LoVo (cell line): ENCODE measurements around the gene MUC5B.
"Not testable (repeated sequence)": the region's sequence is repeated elsewhere in the genome, so short reads cannot be mapped to it uniquely, and the experiment has no call there.

ENCODE experiments used
- DNase-seq: peaks from one replicate; pipeline ENCODE4 v3.0.0-alpha.2; 2016; ENCODE audit warnings: low spot score

MUC5B gene

GRCh38 chr11:1189816-1190215 is 33.0 kb upstream of the MUC5B start:
- DNase-seq = not testable (repeated sequence)

DNA sequence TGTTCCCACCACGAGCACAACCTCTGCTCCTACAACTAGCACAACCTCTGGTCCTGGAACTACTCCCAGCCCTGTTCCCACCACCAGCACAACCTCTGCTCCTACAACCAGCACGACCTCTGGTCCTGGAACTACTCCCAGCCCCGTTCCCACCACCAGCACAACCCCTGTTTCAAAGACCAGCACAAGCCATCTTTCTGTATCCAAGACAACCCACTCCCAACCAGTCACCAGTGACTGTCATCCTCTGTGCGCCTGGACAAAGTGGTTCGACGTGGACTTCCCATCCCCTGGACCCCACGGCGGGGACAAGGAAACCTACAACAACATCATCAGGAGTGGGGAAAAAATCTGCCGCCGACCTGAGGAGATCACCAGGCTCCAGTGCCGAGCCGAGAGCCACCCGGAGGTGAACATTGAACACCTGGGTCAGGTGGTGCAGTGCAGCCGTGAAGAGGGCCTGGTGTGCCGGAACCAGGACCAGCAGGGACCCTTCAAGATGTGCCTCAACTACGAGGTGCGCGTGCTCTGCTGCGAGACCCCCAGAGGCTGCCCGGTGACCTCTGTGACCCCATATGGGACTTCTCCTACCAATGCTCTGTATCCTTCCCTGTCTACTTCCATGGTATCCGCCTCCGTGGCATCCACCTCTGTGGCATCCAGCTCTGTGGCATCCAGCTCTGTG is 30.9 kb upstream of the MUC5B start:
- DNase-seq = not testable (repeated sequence)

GRCh38 chr11:1192741-1193325 is 30.0 kb upstream of the MUC5B start:
- DNase-seq = no peak

- no peak for DNase-seq
Measured at GRCh38 chr11:1193326-1194230, 29.3 kb upstream of the MUC5B start.

GRCh38 chr11:1194231-1194976 is 28.5 kb upstream of the MUC5B start:
- DNase-seq = no peak

DNA sequence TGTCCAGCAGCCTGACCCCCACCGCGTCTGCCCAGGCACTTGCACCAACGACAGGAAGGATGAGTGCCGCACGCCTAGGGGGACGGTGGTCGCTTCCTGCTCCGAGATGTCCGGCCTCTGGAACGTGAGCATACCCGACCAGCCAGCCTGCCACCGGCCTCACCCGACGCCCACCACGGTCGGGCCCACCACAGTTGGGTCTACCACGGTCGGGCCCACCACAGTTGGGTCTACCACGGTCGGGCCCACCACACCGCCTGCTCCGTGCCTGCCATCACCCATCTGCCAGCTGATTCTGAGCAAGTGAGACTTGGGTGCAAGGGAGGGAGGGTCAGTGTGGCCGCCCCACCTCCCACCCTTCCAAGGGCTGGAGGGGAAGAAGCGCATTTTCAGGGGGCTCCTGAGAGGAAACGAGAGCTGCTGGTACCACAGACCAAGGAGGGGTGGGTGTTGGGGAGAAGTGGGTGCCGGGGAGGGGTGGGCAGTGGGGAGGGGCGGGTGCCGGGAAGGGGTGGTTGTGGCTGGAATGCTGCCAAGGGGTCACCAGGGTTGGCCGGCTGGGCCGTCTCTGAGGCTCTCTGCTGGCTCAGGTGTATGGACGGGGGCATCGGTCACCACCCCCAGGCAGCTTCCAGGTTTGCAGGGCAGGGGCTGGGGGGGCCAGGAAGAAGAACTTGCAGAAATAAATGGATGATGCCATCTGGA is 27.7 kb upstream of the MUC5B start:
- DNase-seq = no peak

- DNase-seq = no peak
Measured at GRCh38 chr11:1195682-1196515, 27.0 kb upstream of the MUC5B start.

GRCh38 chr11:1196516-1197391 is 26.1 kb upstream of the MUC5B start:
- no peak for DNase-seq

- DNase-seq = no peak
Measured at GRCh38 chr11:1197431-1197885, 25.4 kb upstream of the MUC5B start.

DNA sequence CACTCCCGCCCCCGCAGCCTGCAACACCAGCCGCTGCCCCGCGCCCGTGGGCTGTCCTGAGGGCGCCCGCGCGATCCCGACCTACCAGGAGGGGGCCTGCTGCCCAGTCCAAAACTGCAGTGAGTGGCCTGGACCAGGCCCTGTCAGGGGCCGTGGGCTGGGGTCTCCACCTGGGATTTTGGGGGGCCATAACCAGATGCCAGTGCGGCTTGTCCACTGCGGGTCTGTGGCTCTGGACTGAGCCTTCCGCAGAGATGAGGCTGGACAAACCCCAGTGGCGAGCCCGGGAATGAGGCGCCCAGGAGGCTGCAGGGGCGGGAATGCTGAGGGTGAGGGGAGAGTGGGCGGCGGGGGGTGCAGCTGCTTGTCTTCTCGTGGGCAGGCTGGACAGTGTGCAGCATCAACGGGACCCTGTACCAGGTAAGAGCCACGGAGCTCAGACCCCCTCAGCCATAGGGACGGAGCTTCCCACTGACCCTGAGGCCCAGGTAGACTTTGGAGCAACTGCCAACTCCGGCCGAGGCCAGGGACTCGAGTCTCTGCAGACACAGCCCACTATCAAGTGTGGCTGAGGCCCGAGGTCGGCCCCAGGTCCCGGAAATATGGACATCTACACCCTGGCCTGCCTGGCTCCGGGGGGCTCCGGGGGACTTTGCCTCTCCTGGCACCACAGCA is 24.8 kb upstream of the MUC5B start:
- DNase-seq = no peak

DNA sequence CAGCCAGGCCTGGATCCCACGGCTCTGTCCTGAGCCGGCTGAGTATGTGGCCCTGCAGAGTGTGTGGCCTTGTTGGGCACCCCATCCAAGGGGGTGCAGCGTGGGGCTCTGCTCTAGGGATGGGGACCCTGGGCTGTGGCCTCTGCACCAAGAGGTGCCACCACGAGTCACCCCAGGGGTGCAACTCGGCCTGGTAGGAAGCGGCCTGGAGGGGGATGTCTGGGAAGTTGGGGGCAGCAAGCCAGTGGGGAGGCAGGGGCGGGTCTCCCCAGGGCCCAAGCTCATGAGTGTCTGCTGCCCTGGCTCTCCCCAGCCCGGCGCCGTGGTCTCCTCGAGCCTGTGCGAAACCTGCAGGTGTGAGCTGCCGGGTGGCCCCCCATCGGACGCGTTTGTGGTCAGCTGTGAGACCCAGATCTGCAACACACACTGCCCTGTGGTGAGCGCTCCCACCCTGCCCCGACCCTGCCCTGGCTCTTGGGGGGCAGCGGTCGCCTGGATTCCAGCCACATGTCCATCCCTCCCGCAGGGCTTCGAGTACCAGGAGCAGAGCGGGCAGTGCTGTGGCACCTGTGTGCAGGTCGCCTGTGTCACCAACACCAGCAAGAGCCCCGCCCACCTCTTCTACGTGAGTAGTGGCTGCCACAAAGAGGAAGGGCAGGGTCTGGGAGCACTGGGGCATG is 24.2 kb upstream of the MUC5B start:
- DNase-seq = no peak

DNA sequence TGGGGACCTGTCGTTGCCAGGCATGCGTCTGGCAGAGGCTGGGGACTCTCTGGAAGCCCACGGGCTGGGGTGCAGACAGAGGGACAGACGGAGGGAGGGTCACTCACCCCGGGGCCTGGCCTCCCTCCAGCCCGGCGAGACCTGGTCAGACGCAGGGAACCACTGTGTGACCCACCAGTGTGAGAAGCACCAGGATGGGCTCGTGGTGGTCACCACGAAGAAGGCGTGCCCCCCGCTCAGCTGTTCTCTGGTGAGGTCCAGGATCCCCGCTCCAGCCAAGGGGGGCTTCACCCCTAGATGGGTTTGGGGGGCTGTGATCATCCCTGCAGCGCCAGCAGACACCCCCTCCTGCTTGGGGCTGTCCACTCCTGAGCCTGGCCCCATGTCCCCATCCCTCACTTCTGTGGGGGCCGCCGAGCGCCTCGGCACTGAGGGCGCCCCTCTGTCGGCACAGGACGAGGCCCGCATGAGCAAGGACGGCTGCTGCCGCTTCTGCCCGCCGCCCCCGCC is 23.6 kb upstream of the MUC5B start:
- DNase-seq = no peak

GRCh38 chr11:1199751-1200610 is 22.9 kb upstream of the MUC5B start:
- DNase-seq = no peak

- no peak for DNase-seq
Measured at GRCh38 chr11:1200611-1201191, 22.2 kb upstream of the MUC5B start.

DNA sequence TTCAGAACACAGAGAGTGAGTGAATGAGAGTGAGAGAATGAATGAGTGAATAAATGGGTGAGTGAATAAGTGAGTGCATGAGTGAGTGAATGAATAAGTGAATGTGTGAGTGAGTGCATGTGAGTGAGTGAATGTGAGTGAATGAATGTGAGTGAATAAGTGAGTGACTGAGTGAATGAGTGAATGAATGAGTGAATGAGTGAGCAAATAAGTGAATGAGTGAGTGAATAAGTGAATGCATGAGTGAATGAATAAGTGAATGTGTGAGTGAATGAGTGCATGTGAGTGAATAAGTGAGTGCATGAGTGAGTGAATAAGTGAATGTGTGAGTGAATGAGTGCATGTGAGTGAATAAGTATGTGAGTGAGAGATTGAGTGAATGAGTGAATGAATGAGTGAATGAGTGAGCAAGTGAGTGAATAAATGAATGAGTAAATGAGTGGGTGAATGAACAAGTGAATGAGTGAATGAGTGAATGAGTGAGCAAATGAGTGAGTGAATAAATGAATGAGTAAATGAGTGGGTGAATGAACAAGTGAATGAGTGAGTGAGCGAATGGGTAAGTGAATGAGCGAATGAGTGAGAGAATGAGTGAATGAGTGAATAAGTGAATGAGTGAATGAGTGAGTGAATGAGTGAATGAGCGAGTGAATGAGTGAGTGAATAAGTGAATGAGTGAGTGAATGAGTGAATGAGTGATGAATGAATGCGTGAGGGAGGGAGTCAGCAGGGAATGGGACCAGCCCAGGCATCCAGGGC is 21.3 kb upstream of the MUC5B start:
- DNase-seq = no peak

DNA sequence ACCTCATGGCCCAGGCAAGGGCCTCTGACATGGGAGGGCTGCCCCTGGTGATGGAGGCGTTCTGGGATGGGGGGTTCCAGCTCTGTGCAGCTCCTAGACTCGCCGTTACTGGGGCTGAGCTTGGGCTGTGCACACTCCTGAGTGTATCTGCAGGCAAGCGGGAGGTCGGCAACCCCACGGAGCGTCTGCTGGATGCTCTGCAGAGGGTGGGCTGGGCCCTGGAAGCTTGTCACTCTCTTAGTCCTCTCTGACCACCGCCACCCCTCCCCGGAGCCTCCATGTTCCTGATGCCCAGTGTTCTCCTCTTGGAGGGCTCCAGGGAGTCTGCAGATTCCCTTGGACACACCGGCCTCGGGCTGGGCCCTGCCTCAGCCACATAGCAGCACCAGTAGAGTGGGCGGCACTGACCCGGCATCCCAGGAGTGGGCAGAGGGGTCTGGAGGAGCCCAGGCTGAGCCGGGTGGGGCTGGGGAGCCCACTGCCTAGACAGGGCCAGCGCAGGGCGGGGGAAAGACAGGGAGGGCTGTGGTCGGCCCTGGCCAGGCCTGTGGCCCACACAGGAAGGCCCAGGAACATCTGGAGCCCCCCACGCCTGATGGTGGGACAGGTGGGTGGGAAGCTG is 20.6 kb upstream of the MUC5B start:
- DNase-seq = no peak
